Loucy (cell line): Measurements from ENCODE around the gene LILRB2.
A peak's percentile ranks its signal among the peaks of the same experiment; 100 is the strongest.
"Not testable (repeated sequence)": the region's sequence is repeated elsewhere in the genome, so short reads cannot be mapped to it uniquely, and the experiment has no call there.

Experiments
- H2AFZ ChIP-seq: fragments of 200-600 bp; sonication (generic); 2 replicates; pipeline ENCODE4 v1.6.0; 2016; ENCODE audit warnings: antibody characterized with exemption, mild to moderate bottlenecking, low read length, moderate library complexity
- H3F3A ChIP-seq: fragments of 200-600 bp; 2 replicates; pipeline ENCODE4 v1.6.0; 2016; ENCODE audit warnings: antibody characterized with exemption, low read depth, mild to moderate bottlenecking
- H3K27me3 ChIP-seq: fragments of 200-600 bp; sonication (generic); 2 replicates; pipeline ENCODE4 v1.6.1; 2014; ENCODE audit warnings: low read length, mild to moderate bottlenecking; ENCODE audit not compliant: insufficient read depth, poor library complexity, severe bottlenecking
- H3K36me3 ChIP-seq: fragments of 200-600 bp; sonication (generic); 2 replicates; pipeline ENCODE4 v1.6.1; 2016; ENCODE audit warnings: low read length; ENCODE audit not compliant: insufficient read depth
- H3K4me1 ChIP-seq: fragments of 200-600 bp; sonication (generic); 2 replicates; pipeline ENCODE4 v1.5.1; 2014; ENCODE audit warnings: low read length, mild to moderate bottlenecking; ENCODE audit not compliant: insufficient read depth, poor library complexity, severe bottlenecking
- H3K4me2 ChIP-seq: fragments of 200-600 bp; sonication (generic); 2 replicates; pipeline ENCODE4 v1.6.0; 2014; ENCODE audit warnings: antibody characterized with exemption, low read length, low read depth, mild to moderate bottlenecking; ENCODE audit not compliant: poor library complexity, severe bottlenecking
- H3K4me3 ChIP-seq: fragments of 200-600 bp; sonication (generic); 2 replicates; pipeline ENCODE4 v1.5.1; 2014; ENCODE audit warnings: low read length, mild to moderate bottlenecking, mixed read lengths; ENCODE audit not compliant: poor library complexity, severe bottlenecking
- H3K79me2 ChIP-seq: fragments of 200-600 bp; sonication (generic); 2 replicates; pipeline ENCODE4 v1.6.1; 2014; ENCODE audit warnings: low read length; ENCODE audit not compliant: insufficient read depth
- H3K9ac ChIP-seq: fragments of 200-600 bp; sonication (generic); 2 replicates; pipeline ENCODE4 v1.6.0; 2014; ENCODE audit warnings: mild to moderate bottlenecking, low read depth, low read length, moderate library complexity; ENCODE audit not compliant: poor library complexity, severe bottlenecking
- H3K9me2 ChIP-seq: fragments of 200-600 bp; sonication (generic); replicated peaks from 2 replicates; pipeline ENCODE4 v1.6.1; 2016; ENCODE audit warnings: low read depth, low read length, mixed read lengths
- H3K9me3 ChIP-seq: fragments of 200-600 bp; sonication (generic); 2 replicates; pipeline ENCODE4 v1.6.1; 2014; ENCODE audit warnings: mild to moderate bottlenecking, antibody characterized with exemption, low read length, low read depth; ENCODE audit not compliant: insufficient read depth
- H4K20me1 ChIP-seq: fragments of 200-600 bp; sonication (generic); 2 replicates; pipeline ENCODE4 v1.6.0; 2014; ENCODE audit warnings: antibody characterized with exemption, low read length, mild to moderate bottlenecking; ENCODE audit not compliant: insufficient read depth, poor library complexity, severe bottlenecking
- CTCF ChIP-seq: fragments of 200-600 bp; sonication (generic); conservative IDR thresholded peaks from 2 replicates; pipeline ENCODE4 v1.5.1; 2014; ENCODE audit warnings: mild to moderate bottlenecking, antibody characterized with exemption, low read length
- EZH2phosphoT487 ChIP-seq: fragments of 200-600 bp; IDR thresholded peaks from 2 replicates; pipeline ENCODE4 v1.6.1; 2018; ENCODE audit warnings: antibody characterized with exemption, mild to moderate bottlenecking, moderate library complexity, borderline replicate concordance

Gene LILRB2

GRCh38 chr19:54282686-54283470 is 2.0 kb upstream of the LILRB2 start:
- TF ChIP-seq CTCF (no peak), EZH2phosphoT487 (no peak)
- Histone ChIP-seq H3K4me1 (peaks cover 48% of the 10 kb centered on the region), H4K20me1 (no peaks in the 10 kb centered on the region), H3K9me3 (no peaks in the 10 kb centered on the region), H3K9ac (peak overlapping the region; percentile 63), H3K4me3 (peak overlapping the region; percentile 37), H3K9me2 (no peaks in the 10 kb centered on the region), H3F3A (no peaks in the 10 kb centered on the region), H3K27me3 (no peaks in the 10 kb centered on the region), H2AFZ (peak overlapping the region; percentile 87), H3K79me2 (no peaks in the 10 kb centered on the region), H3K36me3 (no peaks in the 10 kb centered on the region), H3K4me2 (peak overlapping the region; percentile 68)

- not testable (repeated sequence) for H3K9ac ChIP-seq, H3K4me3 ChIP-seq, H3K4me2 ChIP-seq, H3K36me3 ChIP-seq, H3K79me2 ChIP-seq, H4K20me1 ChIP-seq, H3K9me2 ChIP-seq, H3K27me3 ChIP-seq, H2AFZ ChIP-seq, H3K9me3 ChIP-seq, H3F3A ChIP-seq
- H3K4me1 ChIP-seq = peaks cover 47% of the 10 kb centered on the region
Observed at GRCh38 chr19:54281729-54282075, 792 bp upstream of the LILRB2 start.

- not testable (repeated sequence) for H3K4me3 ChIP-seq, H3K4me2 ChIP-seq, H4K20me1 ChIP-seq, H3K9me2 ChIP-seq, H3K9ac ChIP-seq, H3K36me3 ChIP-seq, H3F3A ChIP-seq, H3K79me2 ChIP-seq, H3K9me3 ChIP-seq, H3K27me3 ChIP-seq, H2AFZ ChIP-seq
- H3K4me1 ChIP-seq = peaks cover 36% of the 10 kb centered on the region
Observed at GRCh38 chr19:54280441-54280840, 469 bp downstream of the LILRB2 start.

- H3K27me3 ChIP-seq, H3K36me3 ChIP-seq, H3K9ac ChIP-seq, H3K4me2 ChIP-seq, H3K9me3 ChIP-seq, H4K20me1 ChIP-seq, H2AFZ ChIP-seq, H3F3A ChIP-seq, H3K79me2 ChIP-seq, H3K9me2 ChIP-seq, H3K4me3 ChIP-seq: not testable (repeated sequence)
- H3K4me1 ChIP-seq = peaks cover 32% of the 10 kb centered on the region
Observed at GRCh38 chr19:54280025-54280424, 885 bp downstream of the LILRB2 start.
